AG08396 (cell line): ENCODE data around the gene BICD2.

ENCODE experiments used
- DNase-seq: peaks from one replicate; pipeline ENCODE4 v3.0.0; 2012; ENCODE audit warnings: low spot score, mixed read lengths

The BICD2 gene

GRCh38 chr9:92727716-92728700, 36.6 kb downstream of the BICD2 start:
- DNase-seq: no peak

GRCh38 chr9:92726971-92727715, 37.5 kb downstream of the BICD2 start:
- DNase-seq: no peak

DNA sequence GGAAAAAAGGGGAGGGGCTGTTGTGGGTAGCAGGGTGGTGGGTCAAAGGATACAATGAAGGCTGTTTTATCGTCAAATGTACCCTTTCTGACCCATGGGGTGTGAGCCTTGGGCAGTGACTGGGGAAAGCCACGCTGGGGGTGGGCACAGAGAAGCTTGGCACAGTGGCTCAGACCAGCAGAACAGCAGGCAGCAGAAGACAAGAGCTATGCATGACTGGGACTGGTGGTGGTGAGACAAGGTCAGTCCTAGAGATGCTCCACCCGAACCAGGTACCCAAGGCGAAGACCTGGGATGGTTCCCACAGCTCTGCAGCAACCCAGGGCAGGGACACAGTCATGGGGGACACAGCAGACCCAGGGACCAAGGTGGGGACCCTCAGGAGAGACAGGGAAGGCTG, 38.3 kb downstream of the BICD2 start:
- DNase-seq: no peak

DNA sequence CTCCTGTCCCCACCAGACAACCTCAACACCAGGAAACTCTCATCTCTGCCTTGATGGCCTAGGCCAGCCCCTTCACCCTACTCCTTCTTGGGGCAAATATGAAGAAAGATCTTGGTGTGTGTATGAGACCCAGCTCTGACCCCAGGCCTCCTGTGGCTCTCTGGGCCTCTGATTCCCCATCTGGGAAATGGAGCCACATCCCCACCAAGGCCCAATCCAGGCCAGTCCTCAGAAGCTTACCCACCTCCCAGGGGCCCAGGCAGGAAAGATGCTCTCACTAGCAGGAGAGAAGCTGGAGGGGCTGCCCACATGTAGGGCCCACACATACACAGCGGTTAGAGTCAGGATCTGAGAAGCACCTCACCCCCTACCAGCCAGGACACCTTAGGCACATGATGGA, 38.9 kb downstream of the BICD2 start:
- DNase-seq: no peak

- DNase-seq: no peak
These were observed 39.4 kb downstream of the BICD2 start for GRCh38 chr9:92725266-92725545.

DNA sequence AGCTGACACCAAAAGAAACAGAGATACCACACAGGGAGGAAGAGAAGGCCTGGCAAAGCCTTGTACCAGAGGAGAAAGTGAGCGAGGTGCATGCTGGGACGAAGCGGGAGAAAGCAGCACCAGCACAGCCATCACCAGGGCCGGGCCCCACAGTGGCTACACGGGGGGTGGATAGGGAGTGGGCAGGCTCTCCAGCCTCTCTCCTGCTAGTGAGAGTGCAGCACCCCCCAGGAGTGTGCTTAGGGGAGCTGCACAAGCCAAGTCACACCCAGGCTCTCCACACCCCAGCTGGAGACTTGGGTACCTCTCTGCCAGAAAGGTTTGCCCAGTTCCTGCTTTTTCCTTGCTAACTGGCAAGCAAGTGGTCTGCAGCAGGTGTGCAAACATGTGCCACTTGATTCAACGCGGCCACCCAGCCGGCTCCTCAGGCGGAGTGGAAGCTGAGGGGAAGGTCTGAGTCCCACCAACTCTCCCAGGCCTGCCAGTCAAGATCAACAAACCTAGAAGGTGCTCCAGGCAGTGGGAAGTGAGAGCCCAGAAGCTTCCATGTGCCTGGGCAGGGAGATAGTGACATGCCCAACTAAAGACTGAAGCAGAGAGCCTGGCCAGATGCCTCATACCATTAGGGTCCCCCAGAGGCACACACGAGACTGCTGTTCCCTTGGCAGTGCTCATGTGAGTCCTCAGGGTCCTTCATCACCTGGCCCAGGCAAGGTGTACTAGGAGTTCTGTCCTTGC, 39.9 kb downstream of the BICD2 start:
- no peak for DNase-seq

DNA sequence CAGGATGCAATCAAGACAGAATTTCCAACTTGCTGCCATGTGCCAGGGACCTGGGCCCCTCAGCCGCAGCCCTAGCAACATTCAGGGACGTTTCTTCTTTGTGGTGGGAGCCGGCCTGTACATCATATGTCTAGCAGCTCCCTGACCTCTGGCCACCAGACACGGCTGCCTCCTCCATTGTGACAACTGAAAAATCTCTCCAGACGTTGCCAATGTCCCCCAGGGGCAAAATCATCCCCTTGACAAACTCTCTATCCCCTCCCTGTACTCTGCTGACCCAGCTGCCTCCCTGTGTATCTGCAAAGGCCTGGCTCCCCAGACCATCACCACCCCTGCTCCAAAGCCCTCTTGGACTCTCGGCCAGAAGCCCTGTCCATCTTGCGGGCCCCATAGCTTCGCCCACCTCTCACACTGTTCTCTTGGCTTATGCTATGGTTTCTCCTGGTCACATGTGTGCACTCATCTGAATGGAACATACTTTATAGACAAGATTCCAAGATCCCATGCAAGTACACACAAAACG, 40.8 kb downstream of the BICD2 start:
- DNase-seq: no peak

GRCh38 chr9:92723299-92723625, 41.4 kb downstream of the BICD2 start:
- peak; percentile 74 for DNase-seq

DNA sequence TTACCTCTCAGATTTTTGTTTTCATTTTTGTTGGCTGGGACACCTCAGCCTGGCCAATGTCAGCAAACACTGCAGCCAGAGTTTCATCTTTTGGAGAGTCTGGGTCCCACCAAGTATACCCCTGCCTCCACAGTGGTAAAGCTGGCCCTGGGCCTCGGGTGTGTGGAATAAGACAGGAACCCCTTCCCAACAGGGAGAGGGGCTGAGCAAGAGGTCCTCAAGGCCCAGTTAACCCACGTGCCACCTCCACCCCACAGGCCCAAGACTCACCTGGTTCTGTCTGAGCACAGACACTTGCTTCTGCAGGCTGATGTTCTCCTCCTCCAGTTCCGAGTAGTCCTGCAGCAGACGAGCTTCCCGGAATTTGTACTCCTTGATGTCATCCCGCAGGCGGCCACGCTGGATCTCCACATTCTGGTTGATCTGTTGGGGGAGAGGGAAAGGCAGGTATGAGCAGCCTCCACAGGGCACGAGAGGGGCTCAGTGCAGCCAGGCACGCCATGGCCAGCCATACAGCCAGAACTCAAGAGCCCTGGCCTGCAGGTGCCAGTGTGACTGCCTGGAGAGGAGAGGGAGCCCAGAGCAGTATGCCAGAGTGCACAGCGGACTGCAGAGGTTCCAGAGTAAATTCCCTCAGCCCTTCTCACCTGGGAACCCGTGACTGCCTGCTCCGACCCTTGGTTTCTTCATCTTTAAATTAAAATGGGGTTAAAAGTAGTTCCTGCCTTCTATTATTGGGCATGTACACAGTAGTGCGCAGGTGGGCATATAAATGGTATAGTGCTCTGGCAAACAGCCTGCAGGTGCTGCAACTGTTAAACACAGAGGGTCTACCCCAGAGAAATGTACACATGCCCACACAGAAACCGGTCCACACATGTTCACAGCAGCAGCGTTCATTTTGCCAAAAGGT, 42.0 kb downstream of the BICD2 start:
- DNase-seq: no peak

DNA sequence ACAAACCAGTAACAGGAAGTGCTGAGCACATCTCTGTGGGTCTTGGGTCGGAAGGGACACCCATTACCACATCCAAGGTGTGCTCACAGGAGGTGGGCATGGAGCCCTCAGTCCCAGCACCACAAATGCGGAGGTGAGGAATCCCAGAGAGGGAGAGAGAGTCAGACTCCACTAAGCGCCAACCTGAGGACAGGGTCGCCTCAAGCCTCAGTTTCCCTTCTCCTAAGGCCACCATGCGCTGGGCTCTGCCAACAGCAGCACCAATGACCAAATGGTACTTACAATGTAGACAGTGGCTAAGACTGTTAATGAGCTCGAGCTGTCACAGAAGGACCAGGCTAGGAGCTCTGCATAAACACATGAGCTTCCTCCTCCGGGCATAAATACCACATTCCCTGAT, 43.1 kb downstream of the BICD2 start:
- no peak for DNase-seq

GRCh38 chr9:92720807-92721535, 43.7 kb downstream of the BICD2 start:
- no peak for DNase-seq

GRCh38 chr9:92720209-92720765, 44.3 kb downstream of the BICD2 start:
- no peak for DNase-seq

- DNase-seq: no peak
These were observed 45.5 kb downstream of the BICD2 start for GRCh38 chr9:92719028-92719647.

DNA sequence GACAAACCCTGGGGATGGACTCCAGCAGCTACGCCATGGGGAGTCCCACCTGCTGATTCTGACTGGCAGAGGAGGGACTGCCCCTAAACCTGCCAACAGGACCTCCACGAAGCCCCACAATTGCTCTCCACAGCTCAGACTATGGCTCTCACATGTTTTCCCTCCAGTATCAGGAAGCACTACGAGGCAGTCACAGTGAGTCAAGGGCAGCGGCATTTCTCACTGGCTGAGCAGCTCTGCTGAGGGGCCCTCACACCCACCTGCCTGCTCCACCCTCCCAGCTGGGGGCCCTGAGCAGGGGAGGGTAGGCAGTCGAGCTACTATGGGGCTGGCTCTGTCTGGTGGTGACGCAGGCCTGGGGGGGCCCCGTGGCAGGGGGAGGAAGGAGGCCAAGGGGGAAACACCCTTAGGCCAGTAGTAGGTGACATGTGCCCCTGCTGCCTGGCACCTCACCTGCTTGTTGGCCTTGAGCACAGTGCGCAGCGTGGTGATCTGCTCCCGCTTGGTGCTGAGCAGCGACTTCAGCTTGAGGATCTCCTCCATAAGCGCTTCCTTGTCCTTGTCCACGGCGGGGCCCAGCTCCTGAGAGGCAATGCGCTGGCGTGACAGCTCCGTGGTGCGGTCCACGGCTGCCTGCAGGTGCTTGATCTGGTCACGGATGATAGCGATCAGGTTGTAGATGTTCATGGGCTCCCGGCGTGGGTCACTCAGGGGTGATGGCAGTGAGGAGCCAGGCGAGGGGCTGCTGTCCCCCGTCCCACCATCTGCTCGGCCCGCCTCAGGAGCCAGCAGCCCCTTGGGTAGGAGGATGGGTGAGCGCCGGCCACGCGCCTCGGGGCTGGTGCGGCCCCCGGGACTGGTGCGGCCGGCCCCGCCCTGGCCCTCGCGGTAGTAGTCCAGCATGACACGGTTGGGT, 46.3 kb downstream of the BICD2 start:
- DNase-seq: no peak

- no peak for DNase-seq
These were observed 47.2 kb downstream of the BICD2 start for GRCh38 chr9:92717201-92718085.

GRCh38 chr9:92716557-92716956, 48.1 kb downstream of the BICD2 start:
- DNase-seq: peak; percentile 78

GRCh38 chr9:92715488-92716231, 49.0 kb downstream of the BICD2 start:
- no peak for DNase-seq
